Psoas muscle (tissue), 8 donors: ENCODE data around the gene FASTKD1. TPM values are rescaled to one million over a fixed set of nuclear protein-coding genes. Genes with fewer than 3 reads are reported as not detected.

Experiments used
- ATAC-seq, 4 donors: fragments of 200-7000 bp; cut with Tn5 transposase; one replicate each; pipeline ENCODE4 v1.9.1; 2020; ENCODE audit warnings: moderate library complexity in 3 of 4, mild to moderate bottlenecking in 2 of 4
- DNase-seq, 2 donors: peaks; one replicate each; pipeline ENCODE4 v3.0.0-alpha.2; 2020
- H3K27ac ChIP-seq: fragments of 200-600 bp; one replicate; pipeline ENCODE4 v1.8.0; 2022
- H3K27me3 ChIP-seq, 3 donors: fragments of 200-600 bp in 1 of 3; one replicate each; pipeline versions ENCODE4 v1.6.1 to v1.8.0; 2013 to 2022; ENCODE audit warnings: low read length in 2 of 3, mild to moderate bottlenecking in 2 of 3, moderate library complexity in 1 of 3; ENCODE audit not compliant: insufficient read depth in 3 of 3
- H3K36me3 ChIP-seq, 2 donors: fragments of 200-600 bp in 1 of 2; one replicate each; pipeline versions ENCODE4 v1.6.1 to v1.8.0; 2013 to 2022; ENCODE audit warnings: low read depth in 1 of 2, mild to moderate bottlenecking in 1 of 2, moderate library complexity in 1 of 2; ENCODE audit not compliant: insufficient read depth in 1 of 2
- H3K4me1 ChIP-seq: fragments of 200-600 bp; one replicate; pipeline ENCODE4 v1.8.0; 2022
- H3K4me3 ChIP-seq: fragments of 200-600 bp; one replicate; pipeline ENCODE4 v1.8.0; 2022; ENCODE audit warnings: mild to moderate bottlenecking
- H3K9me3 ChIP-seq: fragments of 200-600 bp; one replicate; pipeline ENCODE4 v1.8.0; 2022
- WGBS, 3 donors: extraction: QIAGEN DNeasy Blood & Tissue Kit; methylation state at CpG; one replicate each; pipeline versions ENCODE4 v1.1.6 to v1.1.7; 2013; 5-methylcytosine and 5-hydroxymethylcytosine counted together
- intact Hi-C, 2 donors: fragments of 100-400 bp; cut with DNase I; formaldehyde crosslinking; loops; one replicate each; pipeline versions ENCODE4 v1.11.0 to v1.14.2; 2022
- polyA plus RNA-seq, 3 donors: library from polyadenylated mRNA; stranded (reverse); fragments of 200-250 nt; gene quantifications; one replicate each; pipeline ENCODE4 v1.2.3, GENCODE V29; 2013
- total RNA-seq, 4 donors: library from RNA; stranded (reverse); fragmentation: NEBNext Ultra II Directional in 2 of 4; extraction: Animal tissue kit (Norgen Biotek cat#: 25700) in 2 of 4; gene quantifications; one replicate each; pipeline versions ENCODE4 v1.2.1 to v1.2.4, GENCODE V29; 2021 to 2023
- TF ChIP-seq, protein P1 (sequence below): fragments of 200-600 bp; IDR thresholded peaks from one replicate; pipeline ENCODE4 v1.8.0; 2022; ENCODE audit warnings: antibody characterized with exemption
- donor health status: healthy with polysubstance abuse.
- donor health status: DM: no; HTN: no; CAD: no; lungs with moderate emphysema.
- donor health status: Bipolar disorder and iron deficiency.
- donor health status: healthy.
- donor health status: DM: yes; HTN: yes; CAD: no.
- donor health status: DM: no; HTN: no; CAD: no.
- donor health status: DM: no; HTN: no; CAD: no.
- donor health status: DM: yes; HTN: yes; CAD: no.

FASTKD1 gene
- total and polyA plus RNA-seq, 7 donors = 12.9 to 53.1 (median 28.5) TPM

DNA sequence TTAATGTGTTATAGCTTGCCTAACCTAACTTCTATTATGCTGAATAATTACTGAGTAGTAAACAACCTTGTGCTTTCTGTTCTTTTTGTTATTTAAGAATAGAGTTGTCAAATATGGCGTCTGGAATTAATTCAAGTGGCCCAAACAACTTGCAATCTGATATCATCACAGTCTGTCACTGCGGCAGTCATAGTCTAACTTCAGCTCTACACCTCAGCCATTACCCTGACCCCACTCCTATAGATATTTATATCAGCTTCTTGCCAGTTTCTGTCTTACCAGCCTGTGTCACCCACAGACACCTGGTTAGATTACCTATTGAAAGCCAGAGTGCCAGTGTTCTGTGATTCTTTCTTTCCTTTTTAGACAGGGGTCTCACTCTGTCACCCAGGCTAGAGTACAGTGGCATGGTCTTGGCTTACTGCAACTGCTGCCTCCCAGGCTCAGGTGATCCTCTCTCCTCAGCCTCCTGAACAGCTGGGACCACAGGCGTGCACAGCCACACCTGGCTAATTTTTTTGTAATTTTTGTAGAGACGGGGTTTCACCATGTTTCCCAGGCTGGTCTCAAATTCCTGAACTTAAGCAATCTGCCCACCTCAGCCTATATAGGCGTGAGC is 78.2 kb downstream of the FASTKD1 start:
- H3K27ac ChIP-seq = peak overlapping the region; percentile 81
- ATAC-seq = peak; percentile 83 to 97 (median 96)

DNA sequence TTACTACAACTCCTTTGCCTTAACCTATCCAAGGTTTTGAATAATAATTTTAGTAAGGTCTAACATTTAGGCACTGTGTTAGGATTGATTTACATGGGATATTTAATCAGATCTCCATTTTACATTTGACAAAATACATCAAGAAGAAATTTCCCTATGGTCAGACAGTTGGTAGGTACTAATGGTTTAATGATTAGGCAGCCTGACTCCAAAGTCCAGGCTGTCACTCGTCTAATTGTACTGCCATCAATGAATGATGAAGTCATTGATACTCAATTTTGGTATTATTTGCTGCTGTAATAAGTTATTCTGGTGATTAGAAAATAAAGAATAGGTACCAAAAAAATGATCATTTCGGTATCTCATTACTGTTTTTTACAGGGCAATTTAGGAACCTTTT is 80.3 kb downstream of the FASTKD1 start:
- Histone ChIP-seq H3K27me3 (no peaks in the 10 kb centered on the region), H3K4me3 (no peak overlapping the region), H3K36me3 (peaks cover 0 to 21% of the 10 kb centered on the region in 2 donors), H3K4me1 (peaks cover 11% of the 10 kb centered on the region), H3K27ac (peak overlapping the region; percentile 81), H3K9me3 (no peaks in the 10 kb centered on the region)
- DNase-seq (no peak), ATAC-seq (no peak)
- intact Hi-C loops = no loop called here
- WGBS, 3 donors = 88 to 92% (median 91%) methylated on average over 2 of the region's 2 CpGs
- TF ChIP-seq, protein P1, sequence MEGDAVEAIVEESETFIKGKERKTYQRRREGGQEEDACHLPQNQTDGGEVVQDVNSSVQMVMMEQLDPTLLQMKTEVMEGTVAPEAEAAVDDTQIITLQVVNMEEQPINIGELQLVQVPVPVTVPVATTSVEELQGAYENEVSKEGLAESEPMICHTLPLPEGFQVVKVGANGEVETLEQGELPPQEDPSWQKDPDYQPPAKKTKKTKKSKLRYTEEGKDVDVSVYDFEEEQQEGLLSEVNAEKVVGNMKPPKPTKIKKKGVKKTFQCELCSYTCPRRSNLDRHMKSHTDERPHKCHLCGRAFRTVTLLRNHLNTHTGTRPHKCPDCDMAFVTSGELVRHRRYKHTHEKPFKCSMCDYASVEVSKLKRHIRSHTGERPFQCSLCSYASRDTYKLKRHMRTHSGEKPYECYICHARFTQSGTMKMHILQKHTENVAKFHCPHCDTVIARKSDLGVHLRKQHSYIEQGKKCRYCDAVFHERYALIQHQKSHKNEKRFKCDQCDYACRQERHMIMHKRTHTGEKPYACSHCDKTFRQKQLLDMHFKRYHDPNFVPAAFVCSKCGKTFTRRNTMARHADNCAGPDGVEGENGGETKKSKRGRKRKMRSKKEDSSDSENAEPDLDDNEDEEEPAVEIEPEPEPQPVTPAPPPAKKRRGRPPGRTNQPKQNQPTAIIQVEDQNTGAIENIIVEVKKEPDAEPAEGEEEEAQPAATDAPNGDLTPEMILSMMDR = no peak

More for the DNA sequence above, 78.2 kb downstream of the FASTKD1 start:
- no peak for DNase-seq
- intact Hi-C loops = no loop called here
- peak overlapping the region; percentile 41 for H3K4me3 ChIP-seq
- H3K9me3 ChIP-seq = no peaks in the 10 kb centered on the region
- no peaks in the 10 kb centered on the region for H3K27me3 ChIP-seq
- H3K36me3 ChIP-seq = peaks cover 3 to 21% of the 10 kb centered on the region in 2 donors
- WGBS, 3 donors = 65 to 76% (median 65%) methylated on average over 5 of the region's 5 CpGs
- peaks cover 11% of the 10 kb centered on the region for H3K4me1 ChIP-seq
- TF ChIP-seq, protein P1 = no peak

DNA sequence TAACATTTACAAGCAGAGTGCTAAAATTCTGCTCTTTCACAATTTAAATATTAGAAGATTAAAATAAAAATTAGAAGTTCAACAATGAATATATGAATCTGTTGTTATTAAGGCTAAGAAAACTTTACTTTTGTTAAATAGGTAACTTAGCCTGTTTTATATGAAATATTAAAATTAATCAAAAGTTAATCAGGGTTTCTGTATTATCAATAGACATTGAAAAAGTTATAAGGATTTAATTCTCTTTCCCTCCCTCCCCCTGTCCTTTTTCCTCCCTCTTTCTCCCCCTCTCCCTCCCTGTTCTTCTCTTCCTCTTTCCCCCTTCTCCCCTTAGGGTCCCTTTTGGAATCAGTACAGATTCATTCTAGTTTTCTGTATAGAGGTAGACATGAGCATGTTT is 82.3 kb downstream of the FASTKD1 start:
- Histone ChIP-seq H3K36me3 (peaks cover 0 to 25% of the 10 kb centered on the region in 2 donors), H3K4me1 (peaks cover 11% of the 10 kb centered on the region), H3K27me3 (no peaks in the 10 kb centered on the region), H3K4me3 (no peak overlapping the region), H3K9me3 (no peaks in the 10 kb centered on the region), H3K27ac (no peak overlapping the region)
- TF ChIP-seq, protein P1 = no peak
- intact Hi-C loops = no loop called here
- ATAC-seq = no peak
- no peak for DNase-seq

DNA sequence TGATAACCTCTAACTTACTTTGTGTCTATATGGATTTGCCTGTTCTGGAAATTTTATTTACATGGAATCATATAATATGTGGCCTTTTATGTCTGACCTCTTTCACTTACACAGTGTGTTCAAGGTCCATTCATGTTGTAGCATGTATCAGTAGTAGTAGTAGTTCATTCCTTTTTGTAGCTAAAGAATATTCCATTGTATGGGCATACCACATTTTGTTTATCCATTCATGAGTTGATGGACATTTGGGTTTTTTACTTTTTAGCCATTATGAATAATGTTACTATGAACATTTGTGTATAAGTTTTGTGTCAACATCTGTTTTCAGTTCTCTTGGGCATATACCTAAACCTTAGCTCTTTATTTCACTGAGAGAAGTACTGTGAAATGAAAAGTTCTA is 82.8 kb downstream of the FASTKD1 start:
- Histone ChIP-seq H3K27ac (no peak overlapping the region), H3K4me3 (no peak overlapping the region), H3K27me3 (no peaks in the 10 kb centered on the region), H3K4me1 (peaks cover 10% of the 10 kb centered on the region), H3K36me3 (peaks cover 0 to 25% of the 10 kb centered on the region in 2 donors), H3K9me3 (no peaks in the 10 kb centered on the region)
- ATAC-seq (no peak), DNase-seq (no peak)
- TF ChIP-seq, protein P1 = no peak
- intact Hi-C loops = no loop called here

DNA sequence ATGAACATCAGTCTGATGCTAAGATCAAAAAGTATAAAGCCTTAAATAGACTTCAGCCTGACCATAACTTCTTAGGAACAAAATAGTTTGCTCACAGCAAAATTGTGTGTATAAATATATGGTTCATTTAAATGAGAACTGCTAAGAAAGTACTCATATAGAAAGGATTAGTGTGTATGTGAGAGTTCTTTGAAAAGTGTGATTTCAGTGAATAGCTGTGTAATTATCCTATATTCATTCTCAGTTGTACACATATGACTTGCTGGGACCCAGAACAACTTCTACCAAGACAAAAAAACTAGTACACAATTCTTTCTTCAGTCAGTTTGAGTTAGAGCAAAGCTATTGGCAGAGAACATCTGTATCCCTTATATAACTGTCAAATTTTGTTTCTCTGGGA is 87.2 kb downstream of the FASTKD1 start:
- H3K36me3 ChIP-seq = peaks cover 2 to 67% of the 10 kb centered on the region in 2 donors

More for the DNA sequence above, 87.2 kb downstream of the FASTKD1 start:
- intact Hi-C loops = no loop called here
- Histone ChIP-seq H3K27ac (no peak overlapping the region), H3K27me3 (no peaks in the 10 kb centered on the region), H3K9me3 (no peaks in the 10 kb centered on the region), H3K4me1 (peaks cover 5% of the 10 kb centered on the region), H3K4me3 (no peak overlapping the region)
- no peak for ATAC-seq
- TF ChIP-seq, protein P1 = no peak
- DNase-seq = no peak
